GM21737 (cell line): Measurements from ENCODE around the gene PNLIP.

Experiments used
- ATAC-seq: cut with Tn5 transposase; IDR thresholded peaks from one replicate; pipeline ENCODE4 v1.9.1; 2021; ENCODE audit warnings: mild to moderate bottlenecking, moderate library complexity; ENCODE audit not compliant: unreplicated experiment

Gene PNLIP

GRCh38 chr10:116545756-116546155, at the start of gene PNLIP:
TSS of gene PNLIP (plus strand) at chr10:116545931. CDS start at chr10:116546093, 162 bp downstream.
- ATAC-seq, result no peak

- ATAC-seq, result no peak
Observed at GRCh38 chr10:116504786-116505185, 40.9 kb upstream of the PNLIP start.

- ATAC-seq, result no peak
Observed at GRCh38 chr10:116510565-116510964, 35.2 kb upstream of the PNLIP start.

GRCh38 chr10:116511365-116511764, 34.4 kb upstream of the PNLIP start:
- no peak for ATAC-seq

GRCh38 chr10:116521424-116522290, 24.1 kb upstream of the PNLIP start:
- ATAC-seq, result peak; percentile 75

GRCh38 chr10:116522803-116523381, 22.8 kb upstream of the PNLIP start:
- ATAC-seq, result no peak

GRCh38 chr10:116524736-116525135, 21.0 kb upstream of the PNLIP start:
- no peak for ATAC-seq

- ATAC-seq, result no peak
Observed at GRCh38 chr10:116526219-116526618, 19.5 kb upstream of the PNLIP start.

GRCh38 chr10:116536810-116537209, 8.9 kb upstream of the PNLIP start:
- no peak for ATAC-seq

- ATAC-seq, result no peak
Observed at GRCh38 chr10:116538456-116538855, 7.3 kb upstream of the PNLIP start.

- no peak for ATAC-seq
Observed at GRCh38 chr10:116538992-116539391, 6.7 kb upstream of the PNLIP start.

- no peak for ATAC-seq
Observed at GRCh38 chr10:116540814-116541213, 4.9 kb upstream of the PNLIP start.

- ATAC-seq, result no peak
Observed at GRCh38 chr10:116542007-116542677, 3.6 kb upstream of the PNLIP start.

- no peak for ATAC-seq
Observed at GRCh38 chr10:116545122-116545521, 609 bp upstream of the PNLIP start.

- ATAC-seq, result no peak
Observed at GRCh38 chr10:116548301-116548700, 2.6 kb downstream of the PNLIP start.

GRCh38 chr10:116553378-116553980, 7.7 kb downstream of the PNLIP start:
- ATAC-seq, result no peak

GRCh38 chr10:116554628-116555027, 8.9 kb downstream of the PNLIP start:
- no peak for ATAC-seq

- ATAC-seq, result no peak
Observed at GRCh38 chr10:116555880-116556279, 10.1 kb downstream of the PNLIP start.

GRCh38 chr10:116557305-116557880, 11.7 kb downstream of the PNLIP start:
- ATAC-seq, result no peak

GRCh38 chr10:116565534-116565933, 19.8 kb downstream of the PNLIP start:
- no peak for ATAC-seq

GRCh38 chr10:116566932-116567331, 21.2 kb downstream of the PNLIP start:
- ATAC-seq, result no peak
